ENCODE data around the gene PIGT. TPM values are rescaled to one million over a fixed set of nuclear protein-coding genes. Genes with fewer than 3 reads are reported as not detected.

The PIGT gene
- total RNA-seq, 1 experiment from 2014 or later, result 108 TPM

DNA sequence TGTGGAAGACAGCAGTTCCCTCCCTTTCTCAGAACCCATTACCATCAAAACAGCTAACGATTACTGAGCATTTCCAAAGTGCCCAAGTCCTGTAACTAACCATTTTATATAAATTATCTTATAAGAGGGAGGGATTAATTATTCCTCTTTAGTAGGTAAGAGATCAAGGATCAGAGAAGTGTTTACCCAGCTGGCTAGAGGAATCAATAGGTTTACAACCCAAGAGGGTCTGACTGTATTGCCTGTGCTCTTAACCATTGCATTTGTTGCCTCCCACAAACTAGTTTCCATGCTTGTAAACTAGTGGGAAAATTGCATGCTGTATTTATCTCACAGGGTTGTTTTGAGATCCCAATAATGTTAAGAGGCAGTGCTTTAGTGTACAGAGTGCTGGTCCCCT is 11.5 kb upstream of the PIGT start:
- in situ Hi-C loops (cut with HindIII; ENCODE audit: low pct_unique_long_range_greater_than_20kb, low sequenced_read_pairs) (no loop called here), intact Hi-C loops (cut with micrococcal nuclease; ENCODE audit: unreplicated experiment) (no loop called here)
- CTCF ChIA-PET, result interaction anchor here (1.6 kb wide), 1 partner anchor 30 kb away, joined by 3 read pairs; no protein-coding TSS in a partner anchor
- Histone ChIP-seq H3K36me3 (ENCODE audit: control insufficient read depth, insufficient read depth, low read length) (peaks cover 2% of the 10 kb centered on the region; the same call in 1 of the 2 replicates), H3K9me3 (ENCODE audit: control insufficient read depth, insufficient read depth, low read depth, low read length) (peaks cover 6% of the 10 kb centered on the region; the same call in 1 of the 2 replicates), H3K27me3 (ENCODE audit: control insufficient read depth, insufficient read depth, low read length) (no peaks in the 10 kb centered on the region), H3K4me1 (ENCODE audit: control insufficient read depth, insufficient read depth, low read length) (no peaks in the 10 kb centered on the region; the same call in 1 of the 2 replicates), H3K4me3 (ENCODE audit: low read depth in 2 of 2, low read length in 2 of 2) (no peak overlapping the region), H3K27ac (ENCODE audit: low read length) (no peak overlapping the region)
- TF ChIP-seq, protein P1, sequence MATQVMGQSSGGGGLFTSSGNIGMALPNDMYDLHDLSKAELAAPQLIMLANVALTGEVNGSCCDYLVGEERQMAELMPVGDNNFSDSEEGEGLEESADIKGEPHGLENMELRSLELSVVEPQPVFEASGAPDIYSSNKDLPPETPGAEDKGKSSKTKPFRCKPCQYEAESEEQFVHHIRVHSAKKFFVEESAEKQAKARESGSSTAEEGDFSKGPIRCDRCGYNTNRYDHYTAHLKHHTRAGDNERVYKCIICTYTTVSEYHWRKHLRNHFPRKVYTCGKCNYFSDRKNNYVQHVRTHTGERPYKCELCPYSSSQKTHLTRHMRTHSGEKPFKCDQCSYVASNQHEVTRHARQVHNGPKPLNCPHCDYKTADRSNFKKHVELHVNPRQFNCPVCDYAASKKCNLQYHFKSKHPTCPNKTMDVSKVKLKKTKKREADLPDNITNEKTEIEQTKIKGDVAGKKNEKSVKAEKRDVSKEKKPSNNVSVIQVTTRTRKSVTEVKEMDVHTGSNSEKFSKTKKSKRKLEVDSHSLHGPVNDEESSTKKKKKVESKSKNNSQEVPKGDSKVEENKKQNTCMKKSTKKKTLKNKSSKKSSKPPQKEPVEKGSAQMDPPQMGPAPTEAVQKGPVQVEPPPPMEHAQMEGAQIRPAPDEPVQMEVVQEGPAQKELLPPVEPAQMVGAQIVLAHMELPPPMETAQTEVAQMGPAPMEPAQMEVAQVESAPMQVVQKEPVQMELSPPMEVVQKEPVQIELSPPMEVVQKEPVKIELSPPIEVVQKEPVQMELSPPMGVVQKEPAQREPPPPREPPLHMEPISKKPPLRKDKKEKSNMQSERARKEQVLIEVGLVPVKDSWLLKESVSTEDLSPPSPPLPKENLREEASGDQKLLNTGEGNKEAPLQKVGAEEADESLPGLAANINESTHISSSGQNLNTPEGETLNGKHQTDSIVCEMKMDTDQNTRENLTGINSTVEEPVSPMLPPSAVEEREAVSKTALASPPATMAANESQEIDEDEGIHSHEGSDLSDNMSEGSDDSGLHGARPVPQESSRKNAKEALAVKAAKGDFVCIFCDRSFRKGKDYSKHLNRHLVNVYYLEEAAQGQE (IDR thresholded peaks at IDR 0.05; ENCODE audit: insufficient read depth in 1 of 2, low read depth in 2 of 2, low read length in 1 of 2), result no peak
- TF ChIP-seq, protein P2, sequence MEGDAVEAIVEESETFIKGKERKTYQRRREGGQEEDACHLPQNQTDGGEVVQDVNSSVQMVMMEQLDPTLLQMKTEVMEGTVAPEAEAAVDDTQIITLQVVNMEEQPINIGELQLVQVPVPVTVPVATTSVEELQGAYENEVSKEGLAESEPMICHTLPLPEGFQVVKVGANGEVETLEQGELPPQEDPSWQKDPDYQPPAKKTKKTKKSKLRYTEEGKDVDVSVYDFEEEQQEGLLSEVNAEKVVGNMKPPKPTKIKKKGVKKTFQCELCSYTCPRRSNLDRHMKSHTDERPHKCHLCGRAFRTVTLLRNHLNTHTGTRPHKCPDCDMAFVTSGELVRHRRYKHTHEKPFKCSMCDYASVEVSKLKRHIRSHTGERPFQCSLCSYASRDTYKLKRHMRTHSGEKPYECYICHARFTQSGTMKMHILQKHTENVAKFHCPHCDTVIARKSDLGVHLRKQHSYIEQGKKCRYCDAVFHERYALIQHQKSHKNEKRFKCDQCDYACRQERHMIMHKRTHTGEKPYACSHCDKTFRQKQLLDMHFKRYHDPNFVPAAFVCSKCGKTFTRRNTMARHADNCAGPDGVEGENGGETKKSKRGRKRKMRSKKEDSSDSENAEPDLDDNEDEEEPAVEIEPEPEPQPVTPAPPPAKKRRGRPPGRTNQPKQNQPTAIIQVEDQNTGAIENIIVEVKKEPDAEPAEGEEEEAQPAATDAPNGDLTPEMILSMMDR (IDR thresholded peaks at IDR 0.05), result no peak
- TF ChIP-seq POLR2AphosphoS5 (IDR thresholded peaks at IDR 0.05; ENCODE audit: low read depth, low read length) (no peak), SIN3A (IDR thresholded peaks at IDR 0.05; ENCODE audit: borderline replicate concordance, insufficient read depth, low read depth, low read length) (no peak), TCF7L2 (IDR thresholded peaks at IDR 0.05; ENCODE audit: low read depth, low read length) (no peak)
- ATAC-seq, result no peak
- no TSS peak for BruUV-seq (replicated peaks)
- no peak for DNase-seq (ENCODE audit: low read depth, low spot score)
- POLR2A ChIA-PET, result interaction anchor here (0.6 kb wide), 1 partner anchor 963 kb away, joined by 6 read pairs; no protein-coding TSS in a partner anchor

DNA sequence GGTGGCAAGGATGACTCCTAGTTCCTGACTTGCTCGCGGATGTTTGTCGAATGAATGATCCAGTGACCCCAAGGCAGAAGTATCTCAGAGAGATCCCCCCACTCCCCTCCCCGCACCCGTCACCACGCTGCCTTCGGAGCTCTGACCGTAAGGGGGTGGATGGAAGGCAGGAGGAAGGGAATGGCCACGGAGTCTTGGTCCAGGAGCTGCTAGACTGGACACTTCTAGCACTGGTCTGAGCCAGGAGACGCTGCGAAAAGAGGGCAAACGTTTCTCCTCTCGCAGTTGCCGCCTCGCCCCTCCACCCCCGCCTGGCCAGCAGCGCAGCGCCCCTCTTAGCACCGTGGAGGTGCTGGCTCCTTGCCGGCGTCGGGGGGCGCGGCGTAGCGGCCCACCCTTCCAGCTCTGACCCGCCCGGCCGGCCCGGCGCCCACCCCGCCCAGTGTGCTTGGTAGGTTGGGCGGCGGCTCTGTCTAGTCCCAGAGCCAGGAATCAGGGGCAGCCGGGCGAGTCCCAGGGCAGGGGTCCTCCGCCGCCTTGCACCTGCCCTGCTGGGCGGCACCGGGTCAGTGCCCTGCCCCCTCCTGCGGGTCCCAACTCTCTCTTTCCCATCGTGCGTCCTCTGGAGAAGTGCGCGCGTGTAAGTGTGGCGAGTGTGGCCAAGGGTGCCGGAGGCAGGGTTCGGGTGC is 10.2 kb upstream of the PIGT start:
- 0 out of 2 replicates have a peak, but pooled peaks cover 2% of the 10 kb centered on the region for H3K9me3 ChIP-seq (ENCODE audit: control insufficient read depth, insufficient read depth, low read depth, low read length)
- peaks cover 10% of the 10 kb centered on the region for H3K36me3 ChIP-seq (ENCODE audit: control insufficient read depth, insufficient read depth, low read length)
- peak overlapping the region; percentile 69 for H3K27ac ChIP-seq (ENCODE audit: low read length)
- in situ Hi-C loops (cut with HindIII; ENCODE audit: low pct_unique_long_range_greater_than_20kb, low sequenced_read_pairs) (no loop called here), intact Hi-C loops (cut with micrococcal nuclease; ENCODE audit: unreplicated experiment) (no loop called here)
- H3K27me3 ChIP-seq (ENCODE audit: control insufficient read depth, insufficient read depth, low read length), result no peaks in the 10 kb centered on the region
- ATAC-seq (peak; percentile 65), DNase-seq (ENCODE audit: low read depth, low spot score) (no peak)
- BruUV-seq (replicated peaks), result no TSS peak
- H3K4me3 ChIP-seq (ENCODE audit: low read depth in 2 of 2, low read length in 2 of 2), result peak overlapping the region; percentile 84 to 87
- CTCF ChIA-PET, result no interaction called here
- TF ChIP-seq, protein P2 (IDR thresholded peaks at IDR 0.05), result no peak
- TF ChIP-seq, protein P1 (IDR thresholded peaks at IDR 0.05; ENCODE audit: insufficient read depth in 1 of 2, low read depth in 2 of 2, low read length in 1 of 2), result no peak
- TF ChIP-seq POLR2AphosphoS5 (IDR thresholded peaks at IDR 0.05; ENCODE audit: low read depth, low read length) (no peak), SIN3A (IDR thresholded peaks at IDR 0.05; ENCODE audit: borderline replicate concordance, insufficient read depth, low read depth, low read length) (no peak), TCF7L2 (IDR thresholded peaks at IDR 0.05; ENCODE audit: low read depth, low read length) (no peak)
- POLR2A ChIA-PET, result no interaction called here
- H3K4me1 ChIP-seq (ENCODE audit: control insufficient read depth, insufficient read depth, low read length), result no peaks in the 10 kb centered on the region; the same call in 1 of the 2 replicates
